ENCODE results near the gene CCIN. TPM values are rescaled to one million over a fixed set of nuclear protein-coding genes. Genes with fewer than 3 reads are reported as not detected.
A peak's percentile ranks its signal among the peaks of the same experiment; 100 is the strongest.

The CCIN gene
- total RNA-seq, 1 donor from 2014 or later, result not detected

DNA sequence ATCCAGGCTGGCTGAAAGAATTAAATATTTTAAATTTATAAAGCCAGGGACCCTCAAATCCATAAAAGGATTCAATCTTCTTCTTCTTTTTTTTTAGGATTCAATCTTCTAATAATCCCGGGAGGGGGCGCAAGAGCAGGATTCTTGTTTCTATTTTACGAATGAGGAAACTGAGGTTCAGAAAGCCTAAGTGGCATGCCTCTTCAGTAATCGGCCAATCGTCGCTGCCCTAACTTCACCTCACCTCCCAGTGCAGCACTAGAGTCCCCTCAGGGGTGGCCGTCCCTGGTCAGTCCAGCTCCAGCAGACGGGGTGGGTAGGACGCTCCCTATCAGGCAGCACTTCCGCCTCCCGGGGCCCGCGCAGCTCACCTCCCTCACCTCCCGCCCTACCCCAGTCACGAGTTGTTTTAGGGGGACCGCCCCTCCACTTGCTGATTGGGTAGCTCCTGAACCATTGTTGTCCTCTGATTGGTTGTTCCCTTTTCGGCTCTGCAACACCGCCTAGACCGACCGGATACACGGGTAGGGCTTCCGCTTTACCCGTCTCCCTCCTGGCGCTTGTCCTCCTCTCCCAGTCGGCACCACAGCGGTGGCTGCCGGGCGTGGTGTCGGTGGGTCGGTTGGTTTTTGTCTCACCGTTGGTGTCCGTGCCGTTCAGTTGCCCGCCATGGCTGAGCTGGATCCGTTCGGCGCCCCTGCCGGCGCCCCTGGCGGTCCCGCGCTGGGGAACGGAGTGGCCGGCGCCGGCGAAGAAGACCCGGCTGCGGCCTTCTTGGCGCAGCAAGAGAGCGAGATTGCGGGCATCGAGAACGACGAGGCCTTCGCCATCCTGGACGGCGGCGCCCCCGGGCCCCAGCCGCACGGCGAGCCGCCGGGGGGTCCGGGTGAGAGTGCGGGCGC is 21.5 kb downstream of the CCIN start, which contains the start of gene CLTA:
Gene CLTA, plus strand, starts transcription at position 534 of the 902 bp plus-strand sequence. Its CDS starts 136 bp downstream, at position 670.
- intact Hi-C loops (cut with micrococcal nuclease), result loop anchor here (1.0 to 10.0 kb wide), 17 partner anchors 10 to 1274 kb away; partner anchors contain the start of genes CREB3, GLIPR2, GNE and HINT2
- H3K27me3 Mint-ChIP-seq (ENCODE audit: insufficient read depth), result peaks cover 4% of the 10 kb centered on the region
- H3K9me3 Mint-ChIP-seq, result no peaks in the 10 kb centered on the region
- DNase-seq (ENCODE audit: low spot score), result peak; percentile 94
- peak within 1 kb of the TSS; percentile 96 for H3K4me3 Mint-ChIP-seq
- peaks cover 29% of the 10 kb centered on the region for H3K36me3 Mint-ChIP-seq (ENCODE audit: low read depth)
- peak within 1 kb of the TSS; percentile 78 for H3K27ac Mint-ChIP-seq
- H3K4me1 Mint-ChIP-seq (ENCODE audit: low read depth), result peaks cover 56% of the 10 kb centered on the region

DNA sequence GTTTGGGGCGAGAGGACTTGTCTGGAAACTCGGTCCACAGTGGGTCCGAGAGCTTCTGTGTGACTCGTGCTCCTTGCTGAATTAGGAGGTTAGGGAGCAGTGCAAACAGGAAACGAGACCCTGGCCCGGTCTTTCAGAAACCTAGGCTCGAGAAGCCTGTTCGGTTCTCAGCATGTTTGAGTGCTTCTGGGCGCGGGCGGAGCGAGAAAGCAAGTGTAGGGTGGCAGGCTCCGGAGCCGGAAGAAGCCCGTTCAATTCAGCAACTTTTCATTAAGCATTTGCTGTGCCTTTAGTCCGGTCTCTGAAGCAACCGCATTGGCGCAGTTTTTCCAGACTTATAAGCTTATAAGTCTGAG is 22.1 kb downstream of the CCIN start:
- intact Hi-C loops (cut with micrococcal nuclease), result loop anchor here (1.0 to 10.0 kb wide), 7 partner anchors 9 to 1274 kb away; partner anchors contain the start of genes GLIPR2, RECK and ZBTB5
- H3K4me3 Mint-ChIP-seq, result peak overlapping the region; percentile 96
- peaks cover 29% of the 10 kb centered on the region for H3K36me3 Mint-ChIP-seq (ENCODE audit: low read depth)
- H3K4me1 Mint-ChIP-seq (ENCODE audit: low read depth), result peaks cover 56% of the 10 kb centered on the region
- peaks cover 4% of the 10 kb centered on the region for H3K27me3 Mint-ChIP-seq (ENCODE audit: insufficient read depth)
- H3K27ac Mint-ChIP-seq, result peak overlapping the region; percentile 78
- no peaks in the 10 kb centered on the region for H3K9me3 Mint-ChIP-seq
- peak; percentile 43 for DNase-seq (ENCODE audit: low spot score)

DNA sequence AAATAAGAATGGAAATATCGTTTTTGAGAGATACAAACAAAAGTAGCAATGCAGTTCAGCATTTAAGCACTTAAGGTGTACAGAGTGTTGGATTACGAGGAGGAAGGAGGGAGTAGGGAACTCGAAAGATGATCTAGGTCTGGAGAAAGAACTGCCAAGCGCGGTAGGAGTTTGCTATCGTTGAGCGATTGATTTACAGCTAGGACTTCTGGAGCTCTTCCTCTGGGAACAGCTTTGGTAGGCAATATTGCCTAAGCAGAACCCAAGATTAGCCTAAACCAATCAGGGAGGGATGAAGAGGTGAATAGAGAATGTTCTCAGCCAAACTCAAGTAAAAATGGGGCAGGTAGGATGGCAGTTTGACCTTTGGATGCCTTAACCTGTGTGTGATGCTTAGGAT is 22.5 kb downstream of the CCIN start:
- Mint-ChIP-seq H3K27me3 (ENCODE audit: insufficient read depth) (peaks cover 4% of the 10 kb centered on the region), H3K9me3 (no peaks in the 10 kb centered on the region), H3K4me3 (peak overlapping the region; percentile 96), H3K4me1 (ENCODE audit: low read depth) (peaks cover 56% of the 10 kb centered on the region), H3K27ac (peak overlapping the region; percentile 78), H3K36me3 (ENCODE audit: low read depth) (peaks cover 32% of the 10 kb centered on the region)
- no peak for DNase-seq (ENCODE audit: low spot score)
- intact Hi-C loops (cut with micrococcal nuclease), result loop anchor here (1.0 to 10.0 kb wide), 7 partner anchors 9 to 1273 kb away; partner anchors contain the start of genes GLIPR2, RECK and ZBTB5

DNA sequence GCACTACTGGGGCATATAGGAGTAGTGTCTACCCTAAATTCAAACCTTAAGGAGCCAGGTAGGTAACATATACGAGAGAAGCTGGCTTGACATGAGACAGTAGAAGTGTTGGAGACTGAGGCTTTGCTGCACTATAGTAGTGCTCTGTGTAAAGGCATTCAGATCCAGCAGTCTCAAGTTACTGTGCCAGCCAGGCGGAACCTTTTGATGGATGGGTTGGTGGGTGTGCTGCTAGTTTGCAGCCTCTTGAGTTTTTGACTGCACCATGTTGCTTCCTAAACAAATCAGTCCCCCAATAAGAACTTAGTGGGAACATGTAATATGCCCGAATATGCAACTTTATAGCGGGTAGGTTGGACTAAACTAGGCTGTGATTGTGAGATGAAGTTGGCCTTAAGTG is 23.0 kb downstream of the CCIN start:
- DNase-seq (ENCODE audit: low spot score), result no peak
- peak overlapping the region; percentile 96 for H3K4me3 Mint-ChIP-seq
- peaks cover 32% of the 10 kb centered on the region for H3K36me3 Mint-ChIP-seq (ENCODE audit: low read depth)
- intact Hi-C loops (cut with micrococcal nuclease), result loop anchor here (5.0 to 10.0 kb wide), 3 partner anchors 295 to 1273 kb away; partner anchors contain the start of gene ZBTB5
- H3K27me3 Mint-ChIP-seq (ENCODE audit: insufficient read depth), result peaks cover 4% of the 10 kb centered on the region
- no peaks in the 10 kb centered on the region for H3K9me3 Mint-ChIP-seq
- peaks cover 55% of the 10 kb centered on the region for H3K4me1 Mint-ChIP-seq (ENCODE audit: low read depth)
- H3K27ac Mint-ChIP-seq, result peak overlapping the region; percentile 78

DNA sequence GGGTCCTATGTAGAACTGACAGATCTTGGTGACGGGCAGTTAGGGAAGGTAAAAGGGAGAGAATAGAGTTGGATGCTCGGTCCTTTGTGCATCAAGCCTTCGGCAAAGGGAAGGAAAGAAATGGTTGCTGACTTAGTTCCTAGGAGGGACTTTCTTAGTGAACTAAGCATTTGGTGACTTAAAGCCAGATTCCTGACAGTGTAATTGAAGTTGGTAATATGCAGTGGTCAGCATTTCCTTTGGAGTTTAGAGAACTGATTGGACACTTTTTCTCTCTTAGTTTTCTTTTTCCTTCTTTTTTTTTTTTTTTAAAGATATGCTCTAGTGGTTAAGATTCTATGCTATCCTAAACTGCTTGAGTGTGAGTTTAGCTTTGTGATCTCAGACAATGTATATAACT is 23.8 kb downstream of the CCIN start:
- Mint-ChIP-seq H3K9me3 (no peaks in the 10 kb centered on the region), H3K36me3 (ENCODE audit: low read depth) (peaks cover 36% of the 10 kb centered on the region), H3K27ac (no peak overlapping the region), H3K4me1 (ENCODE audit: low read depth) (peaks cover 52% of the 10 kb centered on the region), H3K27me3 (ENCODE audit: insufficient read depth) (peaks cover 4% of the 10 kb centered on the region), H3K4me3 (peak overlapping the region; percentile 96)
- DNase-seq (ENCODE audit: low spot score), result no peak
- intact Hi-C loops (cut with micrococcal nuclease), result loop anchor here (5.0 to 10.0 kb wide), 3 partner anchors 294 to 1272 kb away; partner anchors contain the start of gene ZBTB5

DNA sequence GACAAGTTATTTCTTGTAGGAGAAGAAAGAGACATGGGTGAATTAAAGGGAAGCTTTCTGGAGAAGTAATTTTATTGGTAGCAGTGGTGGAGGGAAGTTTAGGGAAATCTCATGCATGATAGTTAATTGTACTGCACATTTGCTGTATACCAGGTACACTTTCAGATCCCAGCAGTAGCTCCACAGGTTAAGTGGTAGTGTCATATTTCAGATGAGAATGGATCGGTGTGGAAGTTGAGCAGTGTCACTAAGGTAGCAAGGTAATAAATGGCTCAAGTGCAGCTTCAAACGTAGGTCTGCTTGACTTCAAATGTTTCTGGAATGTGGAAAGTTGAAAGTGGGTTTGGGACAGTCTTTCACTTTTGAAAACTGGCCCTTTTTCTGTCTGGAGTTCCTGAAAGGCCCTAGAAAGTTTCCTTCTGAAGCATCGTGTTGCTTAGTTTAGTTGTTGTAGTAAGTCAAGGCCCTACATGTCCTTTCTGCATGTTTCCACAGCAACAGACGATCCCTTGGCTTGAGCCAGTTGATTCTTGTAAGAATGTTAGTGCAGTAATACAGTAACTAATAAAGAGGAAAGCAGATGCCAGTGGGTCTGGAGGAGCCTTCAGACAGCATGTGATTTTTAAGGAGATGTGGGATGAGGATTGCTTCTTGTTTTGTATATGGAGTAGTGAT is 25.3 kb downstream of the CCIN start:
- intact Hi-C loops (cut with micrococcal nuclease), result loop anchor here (5.0 to 10.0 kb wide), 3 partner anchors 293 to 1270 kb away; partner anchors contain the start of gene ZBTB5
- peaks cover 51% of the 10 kb centered on the region for H3K4me1 Mint-ChIP-seq (ENCODE audit: low read depth)
- DNase-seq (ENCODE audit: low spot score), result no peak
- H3K27ac Mint-ChIP-seq, result peak overlapping the region; percentile 32
- no peaks in the 10 kb centered on the region for H3K9me3 Mint-ChIP-seq
- peak overlapping the region; percentile 51 for H3K4me3 Mint-ChIP-seq
- H3K27me3 Mint-ChIP-seq (ENCODE audit: insufficient read depth), result no peaks in the 10 kb centered on the region
- H3K36me3 Mint-ChIP-seq (ENCODE audit: low read depth), result peaks cover 40% of the 10 kb centered on the region

DNA sequence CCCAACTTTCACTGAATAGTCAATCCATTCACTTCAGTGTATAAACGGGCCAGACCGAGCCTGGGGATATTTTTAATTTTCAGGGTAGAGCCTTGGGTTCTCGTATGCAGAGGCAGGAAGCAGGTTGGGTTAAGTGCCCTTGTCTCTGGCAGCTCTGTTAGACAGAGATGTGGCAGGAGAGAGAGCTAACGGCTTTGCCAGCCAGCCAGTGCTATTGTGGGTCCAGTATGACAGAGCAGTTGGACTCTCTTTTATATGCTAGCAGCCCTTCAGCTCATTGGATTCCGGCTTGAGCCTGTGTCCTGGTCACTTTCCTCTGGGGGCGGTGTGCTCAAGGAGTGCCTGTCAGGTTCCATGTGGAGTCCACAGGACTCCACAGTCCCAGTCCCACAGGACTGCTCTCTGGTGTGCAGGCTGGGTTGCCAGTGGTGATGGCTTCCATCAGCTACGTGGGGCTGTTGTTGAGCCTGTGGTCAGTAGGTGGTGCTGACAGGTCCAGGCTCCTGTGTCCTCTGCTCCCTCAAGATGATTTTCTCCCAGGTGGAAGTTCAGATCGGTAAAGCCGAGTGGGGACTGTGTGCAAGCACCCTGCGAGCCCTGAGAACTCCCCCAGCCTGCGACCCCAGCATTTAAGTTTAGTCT is 35.8 kb downstream of the CCIN start:
- Mint-ChIP-seq H3K4me1 (ENCODE audit: low read depth) (peaks cover 56% of the 10 kb centered on the region), H3K36me3 (ENCODE audit: low read depth) (peaks cover 76% of the 10 kb centered on the region), H3K27me3 (ENCODE audit: insufficient read depth) (no peaks in the 10 kb centered on the region), H3K9me3 (no peaks in the 10 kb centered on the region), H3K4me3 (no peak overlapping the region), H3K27ac (no peak overlapping the region)
- intact Hi-C loops (cut with micrococcal nuclease), result no loop called here
- DNase-seq (ENCODE audit: low spot score), result no peak

DNA sequence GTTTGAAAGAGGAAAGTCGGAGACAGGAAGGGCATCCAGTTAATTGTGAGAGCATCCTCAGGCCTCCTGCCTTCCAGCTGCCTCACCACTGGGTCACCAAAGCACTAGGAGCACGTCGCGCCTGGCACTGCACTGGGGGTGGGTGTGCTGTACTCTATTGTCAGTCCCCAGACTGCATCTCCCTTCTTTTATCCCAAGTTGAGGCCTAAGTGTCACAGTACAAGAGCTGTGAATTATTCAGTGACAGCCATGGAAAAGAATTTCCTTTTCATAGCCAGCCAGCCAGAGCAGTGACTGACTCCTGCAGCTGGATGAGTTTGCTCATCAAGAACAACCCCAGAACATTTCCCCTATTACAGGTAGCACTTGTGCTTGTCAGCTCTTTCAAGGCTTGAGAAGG is 37.8 kb downstream of the CCIN start:
- H3K4me1 Mint-ChIP-seq (ENCODE audit: low read depth), result peaks cover 56% of the 10 kb centered on the region
- peak overlapping the region; percentile 11 for H3K4me3 Mint-ChIP-seq
- H3K36me3 Mint-ChIP-seq (ENCODE audit: low read depth), result peaks cover 76% of the 10 kb centered on the region
- no peaks in the 10 kb centered on the region for H3K9me3 Mint-ChIP-seq
- H3K27ac Mint-ChIP-seq, result peak overlapping the region; percentile 80
- no peak for DNase-seq (ENCODE audit: low spot score)
- H3K27me3 Mint-ChIP-seq (ENCODE audit: insufficient read depth), result no peaks in the 10 kb centered on the region
- intact Hi-C loops (cut with micrococcal nuclease), result loop anchor here (1.0 kb wide), 2 partner anchors 10 to 17 kb away; partner anchors contain the start of gene CLTA

DNA sequence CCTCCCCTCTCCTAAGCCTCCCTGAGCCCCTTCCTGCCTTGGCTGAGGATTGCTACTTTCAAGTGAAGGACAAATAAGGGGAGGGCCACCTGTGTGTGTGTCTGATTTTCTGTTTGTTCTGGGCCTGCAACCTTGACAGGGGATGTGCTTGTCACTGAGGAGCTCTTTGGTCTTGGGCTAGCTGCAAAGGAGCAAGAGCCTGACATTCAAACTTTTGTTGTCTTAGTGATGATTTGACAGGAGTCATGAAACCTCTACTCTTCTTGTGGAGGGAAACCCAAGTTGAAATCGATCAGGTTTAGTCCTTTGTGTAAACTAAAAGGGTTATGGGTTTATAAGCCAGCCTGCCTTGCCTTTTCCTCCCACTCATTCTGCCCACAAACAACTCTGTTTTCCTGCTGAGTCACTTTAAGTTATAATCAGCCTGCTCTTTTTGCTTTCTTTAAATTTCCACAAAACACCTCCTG is 38.4 kb downstream of the CCIN start:
- H3K36me3 Mint-ChIP-seq (ENCODE audit: low read depth), result peaks cover 72% of the 10 kb centered on the region
- peaks cover 56% of the 10 kb centered on the region for H3K4me1 Mint-ChIP-seq (ENCODE audit: low read depth)
- no peak for DNase-seq (ENCODE audit: low spot score)
- intact Hi-C loops (cut with micrococcal nuclease), result loop anchor here (1.0 kb wide), 2 partner anchors 10 to 17 kb away; partner anchors contain the start of gene CLTA
- H3K4me3 Mint-ChIP-seq, result peak overlapping the region; percentile 60
- no peaks in the 10 kb centered on the region for H3K27me3 Mint-ChIP-seq (ENCODE audit: insufficient read depth)
- H3K9me3 Mint-ChIP-seq, result no peaks in the 10 kb centered on the region
- H3K27ac Mint-ChIP-seq, result peak overlapping the region; percentile 80

DNA sequence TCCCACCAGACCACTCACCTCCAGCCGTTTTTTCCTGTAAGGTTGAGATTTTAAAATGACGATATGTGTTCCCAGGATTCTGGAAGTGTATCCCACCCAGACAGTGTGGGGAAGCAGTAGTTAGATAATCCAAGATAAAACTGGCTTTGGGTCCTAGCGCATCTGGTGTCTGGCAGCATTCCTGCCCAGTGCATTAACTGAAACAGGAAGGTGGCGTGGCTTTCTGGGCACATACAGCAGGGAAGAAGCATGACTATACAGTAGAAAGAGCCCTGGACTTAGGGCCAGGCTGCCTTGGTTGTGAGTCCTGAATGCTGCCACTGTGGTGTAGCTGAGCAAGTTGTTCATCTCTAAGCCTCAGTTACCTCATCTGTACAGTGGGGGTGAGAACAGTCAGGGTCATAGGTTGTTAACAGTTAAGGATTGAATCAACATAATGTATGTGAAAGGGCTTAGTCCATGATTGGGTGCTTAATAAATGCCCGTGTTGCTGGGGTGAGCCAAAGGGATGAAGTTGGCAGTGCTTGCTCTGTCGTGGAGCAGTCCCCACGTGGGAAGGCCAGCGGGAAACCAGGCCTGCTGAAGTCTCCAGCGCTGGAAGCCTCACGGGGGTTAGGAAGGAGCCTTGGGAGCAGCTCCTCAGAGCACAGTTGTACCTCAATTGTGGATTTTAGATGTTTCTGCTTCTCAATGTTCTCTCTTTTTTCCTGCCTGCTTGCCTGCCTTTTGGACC is 39.5 kb downstream of the CCIN start:
- Mint-ChIP-seq H3K9me3 (no peaks in the 10 kb centered on the region), H3K4me3 (no peak overlapping the region), H3K27me3 (ENCODE audit: insufficient read depth) (no peaks in the 10 kb centered on the region), H3K27ac (peak overlapping the region; percentile 80), H3K4me1 (ENCODE audit: low read depth) (peaks cover 60% of the 10 kb centered on the region), H3K36me3 (ENCODE audit: low read depth) (peaks cover 68% of the 10 kb centered on the region)
- DNase-seq (ENCODE audit: low spot score), result no peak
- intact Hi-C loops (cut with micrococcal nuclease), result no loop called here

DNA sequence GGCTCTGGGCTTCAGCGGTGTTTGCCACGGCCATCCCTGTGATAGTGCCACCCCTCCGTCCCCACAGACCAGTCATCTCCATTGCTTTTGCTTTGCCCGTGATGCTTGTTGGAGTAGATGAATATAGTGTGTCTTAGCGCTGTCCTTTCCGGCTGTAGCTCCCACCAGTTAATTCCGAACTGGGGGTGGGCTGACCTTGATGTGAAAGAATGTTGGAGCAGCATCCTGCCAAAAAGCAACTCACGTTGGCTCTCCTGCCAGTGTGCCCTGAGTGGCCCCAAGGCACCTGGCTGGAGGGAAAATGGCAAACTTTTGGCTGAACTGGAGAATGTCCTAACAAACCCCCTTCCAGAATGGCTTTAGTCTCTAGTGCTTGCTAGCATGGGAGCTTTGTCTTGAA is 41.5 kb downstream of the CCIN start:
- peaks cover 57% of the 10 kb centered on the region for H3K36me3 Mint-ChIP-seq (ENCODE audit: low read depth)
- H3K27me3 Mint-ChIP-seq (ENCODE audit: insufficient read depth), result no peaks in the 10 kb centered on the region
- no peak overlapping the region for H3K27ac Mint-ChIP-seq

More for the DNA sequence above, 41.5 kb downstream of the CCIN start:
- no peak for DNase-seq (ENCODE audit: low spot score)
- intact Hi-C loops (cut with micrococcal nuclease), result loop anchor here (10.0 kb wide), 1 partner anchor 364 kb away; the partner anchor contains the start of gene MELK
- H3K4me3 Mint-ChIP-seq, result no peak overlapping the region
- H3K9me3 Mint-ChIP-seq, result no peaks in the 10 kb centered on the region
- H3K4me1 Mint-ChIP-seq (ENCODE audit: low read depth), result peaks cover 50% of the 10 kb centered on the region
